Astrocyte of the hippocampus (primary cell): ENCODE data around the gene ZBTB7A.
"Not testable (repeated sequence)": the region's sequence is repeated elsewhere in the genome, so short reads cannot be mapped to it uniquely, and the experiment has no call there.

Experiments used
- DNase-seq: peaks from one replicate; pipeline ENCODE4 v3.0.0; 2011; ENCODE audit warnings: low read depth, low spot score

ZBTB7A gene

DNA sequence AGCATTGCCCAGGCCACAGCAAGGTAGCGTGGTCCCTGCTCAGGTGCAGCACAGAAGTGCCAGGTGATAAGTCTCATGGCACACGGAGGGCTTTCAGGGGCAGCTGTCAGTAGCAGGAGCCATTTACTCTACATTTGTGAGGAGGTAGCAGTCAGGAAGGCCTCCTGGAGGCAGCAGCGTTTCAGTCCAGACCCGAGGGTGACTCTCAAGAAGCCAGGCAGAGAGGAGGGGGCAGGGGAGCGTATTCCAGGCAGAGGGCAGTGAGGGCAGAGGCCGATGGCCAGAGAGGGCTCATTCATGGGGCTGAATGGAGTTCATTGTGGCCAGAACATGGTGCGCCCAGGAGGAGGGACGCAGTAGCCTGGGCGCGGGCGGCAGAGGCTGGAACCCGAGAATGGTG is 50.2 kb downstream of the ZBTB7A start:
- DNase-seq, result no peak

- DNase-seq, result no peak
Observed at GRCh38 chr19:4015705-4016402, 50.8 kb downstream of the ZBTB7A start.

DNA sequence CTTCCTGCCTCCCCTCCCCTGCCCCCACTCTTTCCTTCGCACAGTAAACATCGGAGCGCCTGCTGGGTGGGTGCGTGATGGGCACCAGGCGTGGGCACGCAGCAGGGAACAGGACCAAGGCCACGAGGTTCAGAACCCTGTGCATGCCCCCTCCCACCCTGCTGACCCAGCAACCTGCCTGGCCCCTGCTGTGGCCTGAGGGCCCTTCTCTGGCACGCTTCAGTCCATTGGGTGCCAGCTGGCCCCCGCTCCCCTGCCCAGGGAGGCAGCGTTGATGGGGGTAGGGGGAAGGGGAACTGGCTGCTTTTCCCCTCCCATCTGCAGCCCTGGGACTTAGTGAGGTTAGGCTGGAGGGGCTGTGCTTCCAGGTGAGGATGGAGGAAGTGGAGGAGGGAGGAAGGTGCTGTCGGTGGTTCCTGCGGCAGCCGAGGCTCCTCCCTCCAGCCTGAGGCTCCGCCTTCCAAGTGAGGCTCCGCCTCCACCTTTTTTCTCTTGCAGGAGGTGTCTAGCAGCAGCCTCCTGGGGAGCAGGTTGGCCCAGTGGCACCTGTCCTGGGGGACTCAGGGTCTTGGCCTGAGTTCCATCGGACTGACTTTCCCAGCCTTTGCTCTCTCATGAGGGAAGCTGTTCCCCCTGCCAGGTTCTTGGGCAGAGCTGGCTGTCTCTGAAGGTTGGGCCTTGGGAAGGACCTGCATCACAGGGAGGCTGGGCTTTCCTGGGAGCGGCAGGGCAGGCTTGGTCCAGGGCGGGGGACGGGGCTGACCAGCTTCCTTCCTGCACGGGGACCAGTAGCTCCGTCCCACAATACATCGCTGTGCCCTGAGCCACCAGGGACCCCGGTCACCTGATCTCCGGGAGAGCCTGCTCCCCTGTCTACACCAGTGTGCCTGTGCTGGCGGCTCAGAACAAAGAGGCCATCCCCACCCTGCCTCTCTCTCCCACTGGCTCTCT is 51.9 kb downstream of the ZBTB7A start:
- DNase-seq, result no peak

DNA sequence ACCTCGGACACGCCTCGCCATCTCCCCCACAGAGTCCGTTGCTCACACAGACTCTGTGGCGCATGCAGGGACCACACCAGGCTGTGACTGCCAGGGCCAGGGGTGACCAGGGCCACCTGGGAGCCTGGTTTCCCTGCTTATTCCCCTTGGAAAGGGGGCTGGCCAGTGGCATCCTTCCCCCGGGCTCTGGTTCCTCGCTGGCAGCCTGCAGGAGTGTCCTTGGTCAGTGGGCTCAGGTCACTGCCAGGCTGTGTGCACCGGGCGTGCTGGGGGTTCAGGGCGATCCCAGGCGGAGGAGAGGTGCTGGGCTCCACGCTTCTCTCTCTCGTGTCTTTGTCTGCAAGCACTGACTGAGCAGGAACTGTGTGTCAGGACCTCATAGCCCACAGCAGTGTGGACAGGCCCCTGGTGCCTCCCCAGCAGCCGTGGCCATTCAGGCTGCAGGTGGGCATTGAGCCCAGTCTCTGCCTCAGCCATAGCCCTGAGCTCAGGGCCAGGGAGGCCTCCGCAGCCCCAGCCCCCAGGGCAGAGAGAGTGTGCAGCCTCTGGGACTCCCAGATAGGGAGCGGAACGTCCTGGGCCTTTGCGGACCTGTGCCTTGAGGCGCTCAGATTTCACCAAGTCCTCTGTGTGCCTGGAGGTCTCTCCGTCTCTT is 52.7 kb downstream of the ZBTB7A start:
- no peak for DNase-seq

DNA sequence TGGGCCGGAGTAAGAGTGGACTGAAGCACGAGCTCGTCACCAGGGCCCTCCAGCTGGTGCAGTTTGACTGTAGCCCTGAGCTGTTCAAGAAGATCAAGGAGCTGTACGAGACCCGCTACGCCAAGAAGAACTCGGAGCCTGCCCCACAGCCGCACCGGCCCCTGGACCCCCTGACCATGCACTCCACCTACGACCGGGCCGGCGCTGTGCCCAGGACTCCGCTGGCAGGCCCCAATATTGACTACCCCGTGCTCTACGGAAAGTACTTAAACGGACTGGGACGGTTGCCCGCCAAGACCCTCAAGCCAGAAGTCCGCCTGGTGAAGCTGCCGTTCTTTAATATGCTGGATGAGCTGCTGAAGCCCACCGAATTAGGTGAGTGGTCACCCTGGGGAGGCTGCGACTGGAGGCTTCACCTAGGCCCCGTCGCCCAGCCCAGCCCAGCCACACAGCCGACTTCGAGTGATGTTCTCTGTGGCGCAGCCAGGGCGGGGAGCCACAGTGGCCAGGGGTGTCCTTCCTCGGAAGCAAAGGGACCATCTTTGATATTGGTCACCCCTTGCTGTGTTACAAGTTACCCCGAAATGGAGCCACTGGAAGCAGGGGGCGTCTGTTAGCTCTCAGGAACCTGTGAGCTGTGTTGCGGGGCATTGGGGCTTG is 53.6 kb downstream of the ZBTB7A start:
- DNase-seq, result no peak

GRCh38 chr19:4012092-4012974 is 54.4 kb downstream of the ZBTB7A start:
- no peak for DNase-seq

DNA sequence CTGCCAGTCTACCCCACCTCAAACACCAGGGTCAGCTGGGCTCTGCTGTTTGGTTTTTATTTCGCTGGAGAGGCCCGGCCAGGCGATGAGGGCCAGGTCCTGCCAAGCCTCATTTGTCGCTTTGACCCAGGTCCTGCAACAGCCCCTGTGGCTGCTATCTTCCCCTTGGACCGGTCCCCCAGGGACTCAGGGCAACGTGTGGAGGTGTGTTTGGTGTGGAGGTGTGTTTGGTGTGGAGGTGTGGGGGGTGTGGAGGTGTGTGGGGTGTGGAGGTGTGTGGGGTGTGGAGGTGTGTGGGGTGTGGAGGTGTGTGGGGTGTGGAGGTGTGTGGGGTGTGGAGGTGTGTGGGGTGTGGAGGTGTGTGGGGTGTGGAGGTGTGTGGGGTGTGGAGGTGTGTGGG is 55.3 kb downstream of the ZBTB7A start:
- not testable (repeated sequence) for DNase-seq

DNA sequence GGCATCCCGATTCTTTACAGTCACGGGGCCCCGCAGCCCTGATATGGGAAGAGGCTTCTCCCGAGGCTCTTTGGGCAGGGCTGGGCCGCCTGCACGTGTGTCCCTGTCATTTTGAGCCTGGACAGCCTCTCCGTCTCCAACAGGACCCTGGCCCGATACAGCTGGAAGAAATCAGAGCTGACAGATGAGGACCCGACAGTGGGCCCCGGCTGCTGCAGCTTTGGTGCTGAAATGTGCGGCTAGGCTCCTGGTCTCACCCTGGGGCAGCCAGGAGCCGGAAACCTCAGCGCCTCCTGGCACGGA is 55.9 kb downstream of the ZBTB7A start:
- DNase-seq, result no peak

GRCh38 chr19:4009990-4010807 is 56.5 kb downstream of the ZBTB7A start:
- no peak for DNase-seq

DNA sequence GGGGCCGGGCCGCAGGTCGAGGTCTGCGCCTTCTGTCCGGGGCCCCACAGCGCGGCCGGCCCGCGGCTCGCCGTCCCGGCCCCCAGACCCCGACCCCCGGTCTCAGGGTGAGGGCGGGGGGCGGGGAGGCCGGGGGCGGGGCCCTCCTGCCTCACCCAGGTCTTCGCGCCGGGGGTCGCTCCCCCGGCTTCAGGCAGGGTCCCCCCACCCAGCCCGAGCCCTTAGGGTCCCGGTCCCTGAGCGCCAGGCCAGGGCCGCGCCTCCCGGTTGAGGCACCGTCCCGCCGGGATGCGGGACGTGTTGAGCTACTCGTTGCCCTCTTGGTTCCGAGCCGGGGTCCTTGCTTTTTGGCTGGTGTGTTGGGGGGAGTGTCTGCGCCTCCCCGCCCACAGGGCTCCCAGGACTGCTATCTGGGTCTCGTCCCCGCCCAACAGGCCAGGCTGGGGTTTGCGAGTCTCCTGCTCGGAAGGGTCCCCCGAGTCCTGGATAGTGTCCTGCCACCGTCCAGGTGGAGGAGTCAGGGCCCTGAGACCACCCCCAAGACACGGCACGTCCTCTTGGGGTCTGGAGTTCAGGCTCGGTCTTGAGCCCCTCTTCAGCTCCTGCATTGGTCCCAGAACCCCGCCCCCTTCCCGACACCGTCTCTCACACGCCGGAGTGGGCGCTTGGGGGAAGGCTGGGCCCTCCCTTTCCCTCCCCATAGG is 58.7 kb downstream of the ZBTB7A start:
- peak; percentile 52 for DNase-seq

DNA sequence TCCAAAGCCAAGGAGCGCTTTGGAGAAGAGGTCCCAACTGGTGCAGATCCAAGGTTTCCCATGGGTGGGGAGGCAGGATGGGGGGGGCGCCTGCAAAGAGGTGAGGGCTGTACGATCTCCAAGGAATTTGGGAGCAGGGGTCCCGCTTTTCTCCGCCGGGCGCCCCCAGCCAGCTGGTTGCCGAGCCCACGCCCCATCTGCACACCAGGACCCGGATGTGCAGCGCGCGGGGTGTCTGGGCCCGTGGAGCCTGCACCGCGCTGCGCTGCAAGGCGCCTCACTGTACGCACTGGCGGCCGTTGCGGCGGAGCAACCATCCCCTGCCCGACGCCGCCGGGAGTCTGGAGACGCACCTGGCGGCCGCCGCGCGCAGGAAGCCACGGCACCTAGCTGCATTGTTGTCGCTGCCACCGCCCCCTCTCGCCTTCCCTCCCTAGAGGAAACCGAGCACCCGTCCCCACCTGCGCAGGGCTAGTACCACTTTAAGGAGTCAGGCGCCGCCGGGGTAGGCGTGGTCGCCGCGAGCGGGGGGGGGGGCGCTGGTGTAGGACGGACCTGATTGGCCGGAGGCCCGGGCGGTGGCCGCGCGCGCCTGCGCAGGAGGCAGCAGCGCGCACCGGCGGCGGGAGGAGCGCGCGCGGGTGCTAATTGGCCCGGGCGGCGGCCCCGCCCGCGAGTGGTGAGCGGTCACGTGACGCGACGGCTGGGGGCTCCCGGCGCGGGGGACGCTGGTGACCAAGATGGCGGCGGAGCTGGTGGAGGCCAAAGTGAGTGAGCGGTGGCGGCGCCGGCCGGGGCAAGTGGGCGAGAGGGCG is 59.5 kb downstream of the ZBTB7A start, which contains the start of gene PIAS4:
TSS of gene PIAS4 (plus strand) at position 716 of the 815 bp plus-strand sequence. CDS start at position 741, 25 bp downstream.
- DNase-seq, result peak; percentile 99

DNA sequence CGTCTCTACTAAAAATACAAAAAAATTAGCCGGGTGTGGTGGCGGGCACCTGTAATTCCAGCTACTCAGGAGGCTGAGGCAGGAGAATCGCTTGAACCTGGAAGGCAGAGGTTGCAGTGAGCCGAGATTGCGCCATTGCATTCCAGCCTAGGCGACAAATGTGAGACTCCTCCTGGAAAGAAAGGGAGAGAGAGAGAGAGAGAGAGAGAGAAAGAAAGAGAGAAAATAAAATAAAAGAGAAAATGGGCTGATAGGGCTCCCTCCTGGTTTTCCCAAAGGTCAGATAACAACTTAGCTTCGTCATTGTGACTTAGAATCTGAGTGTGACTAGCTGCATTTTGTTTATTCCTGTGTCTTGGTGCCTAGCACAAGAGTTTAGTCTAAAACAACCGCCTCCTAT is 61.3 kb downstream of the ZBTB7A start:
- DNase-seq, result not testable (repeated sequence)

GRCh38 chr19:4000798-4001197 is 65.9 kb downstream of the ZBTB7A start:
- not testable (repeated sequence) for DNase-seq

DNA sequence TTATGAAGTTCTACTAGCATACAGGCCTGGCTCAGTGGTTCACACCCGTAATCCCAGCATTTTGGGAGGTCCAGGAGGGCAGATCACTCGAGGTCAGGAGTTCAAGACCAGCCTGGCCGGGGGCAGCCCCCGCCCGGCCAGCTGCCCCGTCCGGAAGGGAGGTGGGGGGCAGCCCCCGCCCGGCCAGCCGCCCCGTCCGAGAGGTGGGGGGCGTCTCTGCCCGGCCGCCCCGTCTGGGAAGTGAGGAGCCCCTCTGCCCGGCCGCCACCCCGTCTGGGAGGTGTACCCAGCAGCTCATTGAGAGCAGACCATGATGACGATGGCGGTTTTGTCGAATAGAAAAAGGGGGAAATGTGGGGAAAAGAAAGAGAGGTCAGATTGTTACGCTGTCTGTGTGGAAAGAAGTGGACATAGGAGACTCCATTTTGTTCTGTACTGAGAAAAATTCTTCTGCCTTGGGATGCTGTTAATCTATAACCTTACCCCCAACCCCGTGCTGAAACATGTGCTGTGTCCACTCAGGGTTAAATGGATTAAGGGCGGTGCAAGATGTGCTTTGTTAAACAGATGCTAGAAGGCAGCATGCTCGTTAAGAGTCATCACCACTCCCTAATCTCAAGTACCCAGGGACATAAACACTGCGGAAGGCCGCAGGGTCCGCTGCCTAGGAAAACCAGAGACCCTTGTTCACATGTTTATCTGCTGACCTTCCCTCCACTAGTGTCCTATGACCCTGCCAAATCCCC is 67.9 kb downstream of the ZBTB7A start:
- not testable (repeated sequence) for DNase-seq

DNA sequence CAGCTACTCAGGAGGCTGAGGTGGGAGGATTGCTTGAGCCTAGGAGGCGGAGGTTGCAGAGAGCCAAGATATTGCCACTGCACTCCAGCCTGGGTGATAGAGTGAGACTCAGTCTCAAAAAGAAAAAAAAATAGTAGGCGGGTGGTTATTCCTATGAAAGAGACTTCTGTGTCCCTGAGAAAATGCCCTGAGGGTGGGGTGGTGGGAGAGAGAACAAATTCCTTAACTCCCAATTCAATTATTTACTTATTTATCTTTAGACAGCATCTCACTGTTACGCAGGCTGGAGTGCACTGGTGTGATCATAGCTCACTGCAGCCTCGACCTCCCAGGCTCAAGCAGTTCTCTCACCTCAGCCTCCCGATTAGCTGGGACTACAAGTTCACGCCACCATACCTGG is 71.1 kb downstream of the ZBTB7A start:
- DNase-seq, result no peak
